HEK293 (cell line): ENCODE measurements around the gene TANC1.
A peak's percentile ranks its signal among the peaks of the same experiment; 100 is the strongest.

Experiments used
- CTCF ChIA-PET: fragments of 350-600 bp; formaldehyde crosslinking; extraction: SDS; loops from one replicate; lab custom pipeline; 2021; ENCODE audit warnings: antibody characterized with exemption; lab: Yijun Ruan, JAX
- POLR2A ChIA-PET: fragments of 300-600 bp; formaldehyde crosslinking; extraction: SDS; loops from one replicate; lab custom pipeline; 2020; ENCODE audit warnings: antibody characterized with exemption, inconsistent platforms; lab: Yijun Ruan, JAX
- H3K27ac ChIP-seq: fragments of 200-500 bp; sonication (Bioruptor generic); 2 replicates; pipeline ENCODE4 v1.5.1; 2014; ENCODE audit warnings: low read depth, low read length, control low read depth, inconsistent platforms; ENCODE audit errors: extremely low read depth
- H3K36me3 ChIP-seq, 2 experiments: fragments of 200-500 bp in 1 of 2; sonication (Bioruptor generic) in 1 of 2; 1 replicate in 1 of 2; 2 replicates in 1 of 2; pipeline ENCODE4 v1.5.1; 2014 to 2017; ENCODE audit warnings: inconsistent platforms in 2 of 2, low read length in 2 of 2; ENCODE audit not compliant: control insufficient read depth in 2 of 2, insufficient read depth in 1 of 2
- H3K4me1 ChIP-seq: fragments of 200-500 bp; sonication (Bioruptor generic); 2 replicates; pipeline ENCODE4 v1.5.1; 2014; ENCODE audit warnings: mild to moderate bottlenecking, low read length, inconsistent platforms; ENCODE audit not compliant: control insufficient read depth, insufficient read depth
- H3K4me3 ChIP-seq: 2 replicates; pipeline ENCODE4 v1.5.1; 2011; ENCODE audit warnings: low read depth, mild to moderate bottlenecking, control low read depth, low read length, moderate library complexity
- H3K9me3 ChIP-seq: fragments of 200-500 bp; sonication (Bioruptor generic); 2 replicates; pipeline ENCODE4 v1.5.1; 2014; ENCODE audit warnings: low read depth, low read length, inconsistent platforms; ENCODE audit not compliant: control insufficient read depth, insufficient read depth
- GLIS1 ChIP-seq: fragments of 450-650 bp; formaldehyde crosslinking; IDR thresholded peaks from 2 replicates; pipeline ENCODE4 v1.5.1; 2016; ENCODE audit warnings: missing biosample characterization, missing genetic modification characterization
- KLF8 ChIP-seq: fragments of 450-650 bp; formaldehyde crosslinking; IDR thresholded peaks from 2 replicates; pipeline ENCODE4 v1.5.1; 2016; ENCODE audit warnings: missing biosample characterization, missing genetic modification characterization
- PRDM10 ChIP-seq: fragments of 450-650 bp; formaldehyde crosslinking; IDR thresholded peaks from 2 replicates; pipeline ENCODE4 v1.5.1; 2016; ENCODE audit warnings: missing biosample characterization, missing genetic modification characterization
- SCRT1 ChIP-seq: fragments of 450-650 bp; formaldehyde crosslinking; IDR thresholded peaks from 2 replicates; pipeline ENCODE4 v1.5.1; 2016; ENCODE audit warnings: missing biosample characterization, missing genetic modification characterization, borderline replicate concordance
- SETDB1 ChIP-seq: IDR thresholded peaks from one replicate; pipeline ENCODE4 v1.6.1; 2017; ENCODE audit warnings: mild to moderate bottlenecking, low read length, moderate library complexity, mixed read lengths; ENCODE audit not compliant: insufficient read length
- SP7 ChIP-seq: fragments of 450-650 bp; formaldehyde crosslinking; IDR thresholded peaks from 2 replicates; pipeline ENCODE4 v1.5.1; 2016; ENCODE audit warnings: missing biosample characterization, missing genetic modification characterization
- ZNF292 ChIP-seq: fragments of 450-650 bp; formaldehyde crosslinking; IDR thresholded peaks from 2 replicates; pipeline ENCODE4 v1.5.1; 2016; ENCODE audit warnings: low read depth, missing biosample characterization, missing genetic modification characterization, borderline replicate concordance
- ZNF341 ChIP-seq: fragments of 450-650 bp; formaldehyde crosslinking; IDR thresholded peaks from 2 replicates; pipeline ENCODE4; 2016; ENCODE audit warnings: low read depth, missing biosample characterization, missing genetic modification characterization
- ZNF416 ChIP-seq: fragments of 450-650 bp; formaldehyde crosslinking; IDR thresholded peaks from 2 replicates; pipeline ENCODE4 v1.5.1; 2016; ENCODE audit warnings: missing biosample characterization, missing genetic modification characterization
- ZNF433 ChIP-seq: fragments of 450-650 bp; formaldehyde crosslinking; IDR thresholded peaks from 2 replicates; pipeline ENCODE4 v1.5.1; 2016; ENCODE audit warnings: missing biosample characterization, missing genetic modification characterization, low read depth
- ZNF629 ChIP-seq: fragments of 450-650 bp; formaldehyde crosslinking; IDR thresholded peaks from 2 replicates; pipeline ENCODE4 v1.5.1; 2017; ENCODE audit warnings: missing biosample characterization, missing genetic modification characterization
- ZSCAN30 ChIP-seq: fragments of 450-650 bp; IDR thresholded peaks from 2 replicates; pipeline ENCODE4 v1.5.1; 2018; ENCODE audit warnings: missing biosample characterization, mild to moderate bottlenecking, missing genetic modification characterization, moderate library complexity
- TF ChIP-seq, protein P1 (sequence below): fragments of 450-650 bp; formaldehyde crosslinking; IDR thresholded peaks from 2 replicates; pipeline ENCODE4 v1.5.1; 2017; ENCODE audit warnings: missing biosample characterization, missing genetic modification characterization
- TF ChIP-seq, protein P2 (sequence below): fragments of 450-650 bp; formaldehyde crosslinking; IDR thresholded peaks from 2 replicates; pipeline ENCODE4 v1.5.1; 2016; ENCODE audit warnings: missing biosample characterization, missing genetic modification characterization
- TF ChIP-seq, protein P3 (sequence below): fragments of 450-650 bp; formaldehyde crosslinking; optimal IDR thresholded peaks from 2 replicates; pipeline ENCODE3; 2016; ENCODE audit warnings: missing biosample characterization, mild to moderate bottlenecking, missing genetic modification characterization

Gene TANC1

GRCh38 chr2:159098361-159098760 is 129.9 kb downstream of the TANC1 start (continued):
- no peak for TF ChIP-seq ZNF433 (tag by site-specific recombination)
- peak; percentile 67 for TF ChIP-seq ZNF629 (tag by site-specific recombination)
- TF ChIP-seq, protein P1, sequence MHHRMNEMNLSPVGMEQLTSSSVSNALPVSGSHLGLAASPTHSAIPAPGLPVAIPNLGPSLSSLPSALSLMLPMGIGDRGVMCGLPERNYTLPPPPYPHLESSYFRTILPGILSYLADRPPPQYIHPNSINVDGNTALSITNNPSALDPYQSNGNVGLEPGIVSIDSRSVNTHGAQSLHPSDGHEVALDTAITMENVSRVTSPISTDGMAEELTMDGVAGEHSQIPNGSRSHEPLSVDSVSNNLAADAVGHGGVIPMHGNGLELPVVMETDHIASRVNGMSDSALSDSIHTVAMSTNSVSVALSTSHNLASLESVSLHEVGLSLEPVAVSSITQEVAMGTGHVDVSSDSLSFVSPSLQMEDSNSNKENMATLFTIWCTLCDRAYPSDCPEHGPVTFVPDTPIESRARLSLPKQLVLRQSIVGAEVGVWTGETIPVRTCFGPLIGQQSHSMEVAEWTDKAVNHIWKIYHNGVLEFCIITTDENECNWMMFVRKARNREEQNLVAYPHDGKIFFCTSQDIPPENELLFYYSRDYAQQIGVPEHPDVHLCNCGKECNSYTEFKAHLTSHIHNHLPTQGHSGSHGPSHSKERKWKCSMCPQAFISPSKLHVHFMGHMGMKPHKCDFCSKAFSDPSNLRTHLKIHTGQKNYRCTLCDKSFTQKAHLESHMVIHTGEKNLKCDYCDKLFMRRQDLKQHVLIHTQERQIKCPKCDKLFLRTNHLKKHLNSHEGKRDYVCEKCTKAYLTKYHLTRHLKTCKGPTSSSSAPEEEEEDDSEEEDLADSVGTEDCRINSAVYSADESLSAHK (tag by site-specific recombination): peak; percentile 33; the same call in 1 of the 2 replicates
- TF ChIP-seq, protein P2, sequence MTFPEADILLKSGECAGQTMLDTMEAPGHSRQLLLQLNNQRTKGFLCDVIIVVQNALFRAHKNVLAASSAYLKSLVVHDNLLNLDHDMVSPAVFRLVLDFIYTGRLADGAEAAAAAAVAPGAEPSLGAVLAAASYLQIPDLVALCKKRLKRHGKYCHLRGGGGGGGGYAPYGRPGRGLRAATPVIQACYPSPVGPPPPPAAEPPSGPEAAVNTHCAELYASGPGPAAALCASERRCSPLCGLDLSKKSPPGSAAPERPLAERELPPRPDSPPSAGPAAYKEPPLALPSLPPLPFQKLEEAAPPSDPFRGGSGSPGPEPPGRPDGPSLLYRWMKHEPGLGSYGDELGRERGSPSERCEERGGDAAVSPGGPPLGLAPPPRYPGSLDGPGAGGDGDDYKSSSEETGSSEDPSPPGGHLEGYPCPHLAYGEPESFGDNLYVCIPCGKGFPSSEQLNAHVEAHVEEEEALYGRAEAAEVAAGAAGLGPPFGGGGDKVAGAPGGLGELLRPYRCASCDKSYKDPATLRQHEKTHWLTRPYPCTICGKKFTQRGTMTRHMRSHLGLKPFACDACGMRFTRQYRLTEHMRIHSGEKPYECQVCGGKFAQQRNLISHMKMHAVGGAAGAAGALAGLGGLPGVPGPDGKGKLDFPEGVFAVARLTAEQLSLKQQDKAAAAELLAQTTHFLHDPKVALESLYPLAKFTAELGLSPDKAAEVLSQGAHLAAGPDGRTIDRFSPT (tag by site-specific recombination): 0 out of 2 replicates have a peak, but pooled peaks have one; percentile 34
- peak; percentile 58 for TF ChIP-seq PRDM10 (tag by site-specific recombination)
- 0 out of 2 replicates have a peak, but pooled peaks have one; percentile 20 for TF ChIP-seq KLF8 (tag by site-specific recombination)
- no peak for TF ChIP-seq ZNF292 (tag by site-specific recombination)
- TF ChIP-seq ZSCAN30 (tag by site-specific recombination): no peak
- no peak for TF ChIP-seq ZNF416 (tag by site-specific recombination)
- no peak for TF ChIP-seq GLIS1
- TF ChIP-seq, protein P3, sequence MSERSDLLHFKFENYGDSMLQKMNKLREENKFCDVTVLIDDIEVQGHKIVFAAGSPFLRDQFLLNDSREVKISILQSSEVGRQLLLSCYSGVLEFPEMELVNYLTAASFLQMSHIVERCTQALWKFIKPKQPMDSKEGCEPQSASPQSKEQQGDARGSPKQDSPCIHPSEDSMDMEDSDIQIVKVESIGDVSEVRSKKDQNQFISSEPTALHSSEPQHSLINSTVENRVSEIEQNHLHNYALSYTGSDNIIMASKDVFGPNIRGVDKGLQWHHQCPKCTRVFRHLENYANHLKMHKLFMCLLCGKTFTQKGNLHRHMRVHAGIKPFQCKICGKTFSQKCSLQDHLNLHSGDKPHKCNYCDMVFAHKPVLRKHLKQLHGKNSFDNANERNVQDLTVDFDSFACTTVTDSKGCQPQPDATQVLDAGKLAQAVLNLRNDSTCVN (tag by site-specific recombination): no peak
- TF ChIP-seq SP7 (tag by site-specific recombination): 0 out of 2 replicates have a peak, but pooled peaks have one; percentile 10
- TF ChIP-seq SCRT1: no peak

DNA sequence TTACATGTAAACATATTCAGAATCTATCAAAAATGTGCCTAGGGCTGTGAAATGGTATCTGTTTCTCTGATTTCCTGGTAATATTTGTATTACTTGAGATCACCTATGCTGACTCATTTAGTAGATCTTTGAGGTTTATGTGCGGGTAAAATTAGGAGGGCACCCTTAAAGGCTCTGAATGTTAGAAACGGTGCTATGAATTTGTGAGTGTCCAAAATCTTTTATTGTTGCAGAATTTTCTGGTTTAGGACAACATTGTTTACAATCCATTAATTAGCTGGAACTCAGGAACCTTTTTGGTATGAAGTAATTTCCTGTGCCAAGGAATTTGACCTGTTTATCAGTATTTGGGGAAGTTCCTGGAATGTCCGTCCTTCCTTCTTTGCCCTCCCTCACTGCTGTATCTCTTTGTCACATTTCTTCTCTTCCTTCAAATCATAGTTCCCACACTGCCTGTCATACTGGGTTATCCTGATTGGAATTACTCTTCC is 130.5 kb downstream of the TANC1 start:
- TF ChIP-seq ZNF341 (tag by site-specific recombination): peak; percentile 50; the same call in 1 of the 2 replicates
- no peak for TF ChIP-seq SETDB1
- CTCF ChIA-PET: interaction anchor here (0.8 kb wide), 1 partner anchor 20 kb away, joined by 3 read pairs; no protein-coding TSS in a partner anchor
- H3K9me3 ChIP-seq: no peaks in the 10 kb centered on the region
- no peak overlapping the region for H3K27ac ChIP-seq
- POLR2A ChIA-PET: interaction anchor here (1.0 kb wide), 1 partner anchor 131 kb away, joined by 3 read pairs; the partner anchor contains the start of gene TANC1
- no peak overlapping the region for H3K4me3 ChIP-seq
- peaks cover 12% of the 10 kb centered on the region for H3K4me1 ChIP-seq
- no peaks in the 10 kb centered on the region for H3K36me3 ChIP-seq
